Activated CD4-positive, alpha-beta memory T cell treated with anti-CD3 and anti-CD28 coated beads for 36 hours (primary cell): ENCODE data around the gene MRPL24. TPM values are rescaled to one million over a fixed set of nuclear protein-coding genes. Genes with fewer than 3 reads are reported as not detected.
"Not testable (repeated sequence)": the region's sequence is repeated elsewhere in the genome, so short reads cannot be mapped to it uniquely, and the experiment has no call there.

Experiments used
- CTCF ChIA-PET: fragments of 350-600 bp; sonication (Branson Sonifier 250); formaldehyde crosslinking; loops from one replicate; lab custom pipeline; 2021; ENCODE audit warnings: antibody characterized with exemption, inconsistent platforms; lab: Charles Lee
- POLR2A ChIA-PET: fragments of 350-600 bp; sonication (Branson Sonifier 250); formaldehyde crosslinking; loops from one replicate; lab custom pipeline; 2021; ENCODE audit warnings: antibody characterized with exemption; lab: Charles Lee
- DNase-seq: peaks from one replicate; pipeline ENCODE4 v3.0.0-alpha.2; 2020
- H3K27ac Mint-ChIP-seq: one replicate; pipeline ENCODE4 v1.8.0; 2021; ENCODE audit warnings: mixed read lengths
- H3K27me3 Mint-ChIP-seq: one replicate; pipeline ENCODE4 v1.8.0; 2021; ENCODE audit warnings: mixed read lengths
- H3K36me3 Mint-ChIP-seq: one replicate; pipeline ENCODE4 v1.8.0; 2021; ENCODE audit warnings: mixed read lengths
- H3K4me1 Mint-ChIP-seq: one replicate; pipeline ENCODE4 v1.8.0; 2021; ENCODE audit warnings: low read depth, mixed read lengths
- H3K4me3 Mint-ChIP-seq: one replicate; pipeline ENCODE4 v1.8.0; 2021; ENCODE audit warnings: mild to moderate bottlenecking, mixed read lengths
- H3K9me3 Mint-ChIP-seq: one replicate; pipeline ENCODE4 v1.8.0; 2021; ENCODE audit warnings: mixed read lengths
- intact Hi-C: fragments of 100-400 bp; cut with micrococcal nuclease; formaldehyde crosslinking; loops from one replicate; pipeline ENCODE4 v1.15.1; 2023
- total RNA-seq, 2 experiments: library from RNA; stranded (reverse); gene quantifications; one replicate each; pipeline ENCODE4 v1.2.3, GENCODE V29; 2021

Gene MRPL24
- total RNA-seq, 2 experiments from 2014 or later = 105 to 106 TPM

DNA sequence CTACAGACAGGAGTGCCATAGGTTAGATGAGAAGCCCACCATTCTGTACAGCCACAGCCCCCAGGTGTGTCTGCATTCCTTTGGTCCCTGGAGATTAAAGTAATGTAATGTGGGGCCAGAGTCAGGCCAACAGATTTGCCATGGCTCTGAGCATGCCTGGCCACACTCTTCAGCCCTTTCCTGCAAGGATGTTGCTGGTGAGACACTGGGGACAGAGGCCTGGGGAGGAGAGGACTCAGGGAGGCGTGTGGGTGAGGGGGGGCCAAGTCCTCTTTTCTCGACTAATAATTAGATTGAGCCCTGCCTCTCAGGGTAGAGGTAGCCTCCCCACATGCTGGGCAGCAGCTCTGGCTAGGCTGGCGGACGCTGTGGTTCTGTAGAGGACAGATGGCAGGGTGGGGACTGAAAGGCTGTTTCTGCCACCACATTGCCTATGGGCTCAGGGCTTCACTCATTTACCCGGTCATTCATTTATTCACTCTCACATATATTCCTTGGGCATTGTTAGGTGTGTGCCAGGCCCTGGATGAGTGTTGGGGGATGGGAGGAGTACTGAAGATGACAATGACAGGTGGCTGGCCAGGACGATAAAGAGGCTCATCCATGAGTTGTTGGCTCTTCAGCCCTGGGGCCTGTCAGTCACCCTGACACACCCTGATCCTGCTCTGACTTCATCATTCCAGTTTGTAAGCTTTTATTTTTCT is 19.4 kb upstream of the MRPL24 start:
- DNase-seq = no peak
- H3K27ac Mint-ChIP-seq = no peak overlapping the region
- H3K4me3 Mint-ChIP-seq = no peak overlapping the region
- ChIA-PET POLR2A (interaction anchor here (1.2 kb wide), 1 partner anchor 10 kb away, joined by 4 read pairs; no protein-coding TSS in a partner anchor), CTCF (interaction anchor here (1.2 to 1.8 kb wide), 3 partner anchors 33 to 70 kb away, joined by 3 to 6 read pairs (median 5); no protein-coding TSS in a partner anchor)
- H3K36me3 Mint-ChIP-seq = no peaks in the 10 kb centered on the region
- intact Hi-C loops = no loop called here
- no peaks in the 10 kb centered on the region for H3K9me3 Mint-ChIP-seq
- no peaks in the 10 kb centered on the region for H3K4me1 Mint-ChIP-seq
- no peaks in the 10 kb centered on the region for H3K27me3 Mint-ChIP-seq

DNA sequence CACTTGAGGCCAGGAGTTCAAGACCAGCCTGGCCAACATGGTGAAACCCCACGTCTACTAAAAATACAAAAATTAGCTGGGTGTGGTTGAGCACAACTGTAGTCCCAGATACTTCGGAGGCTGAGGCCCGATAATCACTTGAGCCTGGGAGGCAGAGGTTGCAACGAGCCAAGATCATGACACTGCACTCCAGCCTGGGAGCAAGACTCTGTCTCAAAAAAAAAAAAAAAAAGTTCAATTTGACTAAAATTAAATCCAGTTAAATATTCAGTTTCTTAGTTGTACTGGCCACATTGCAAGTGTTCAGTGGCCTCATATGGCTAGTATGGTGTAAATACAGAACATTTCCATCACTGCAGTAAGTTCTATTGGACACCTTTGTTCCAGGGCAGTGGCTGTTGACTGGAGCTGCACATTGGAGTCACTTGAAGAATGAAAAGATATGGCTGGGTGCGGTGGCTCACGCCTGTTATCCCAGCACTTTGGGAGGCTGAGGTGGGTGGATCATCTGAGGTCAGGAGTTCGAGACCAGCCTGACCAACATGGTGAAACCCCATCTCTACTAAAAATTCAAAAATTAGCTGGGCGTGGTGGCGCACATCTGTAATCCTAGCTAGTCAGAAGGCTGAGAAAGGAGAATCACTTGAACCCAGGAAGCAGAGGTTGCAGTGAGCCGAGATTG is 16.8 kb upstream of the MRPL24 start:
- H3K27me3 Mint-ChIP-seq, H3K27ac Mint-ChIP-seq, DNase-seq, H3K4me1 Mint-ChIP-seq, POLR2A ChIA-PET, H3K36me3 Mint-ChIP-seq, H3K9me3 Mint-ChIP-seq, intact Hi-C loops, H3K4me3 Mint-ChIP-seq: not testable (repeated sequence)
- CTCF ChIA-PET = interaction anchor here (5.0 kb wide), 1 partner anchor 31 kb away, joined by 24 read pairs; no protein-coding TSS in a partner anchor

DNA sequence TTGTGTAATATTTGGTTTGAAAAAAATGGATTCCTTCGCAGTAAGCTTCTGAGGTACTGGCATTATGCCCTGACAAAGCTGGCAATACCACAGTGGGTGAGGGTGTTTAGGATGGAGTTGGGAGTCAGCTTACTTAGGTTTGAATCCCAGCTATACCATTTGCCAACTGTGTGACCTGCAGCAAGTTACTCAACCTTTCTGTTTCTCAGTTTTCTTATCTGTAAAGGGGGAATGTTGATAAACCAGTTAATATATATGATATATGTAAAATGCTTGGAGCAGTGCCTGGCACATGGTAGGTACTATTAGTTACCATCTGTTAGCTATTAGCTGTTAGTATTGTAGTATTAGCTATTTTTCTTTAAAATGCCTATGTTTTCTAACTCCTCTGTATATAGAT is 15.5 kb upstream of the MRPL24 start:
- CTCF ChIA-PET = interaction anchor here (1.0 to 5.0 kb wide), 3 partner anchors 30 to 79 kb away, joined by 3 to 24 read pairs (median 3); partner anchors contain the start of gene NES
- Mint-ChIP-seq H3K27ac (no peak overlapping the region), H3K9me3 (no peaks in the 10 kb centered on the region), H3K36me3 (no peaks in the 10 kb centered on the region), H3K4me3 (no peak overlapping the region), H3K27me3 (no peaks in the 10 kb centered on the region), H3K4me1 (peaks cover 7% of the 10 kb centered on the region)
- DNase-seq = no peak
- intact Hi-C loops = no loop called here
- POLR2A ChIA-PET = interaction anchor here (0.6 to 1.0 kb wide), 2 partner anchors 15 to 78 kb away, joined by 3 to 4 read pairs; partner anchors contain the start of gene MRPL24

DNA sequence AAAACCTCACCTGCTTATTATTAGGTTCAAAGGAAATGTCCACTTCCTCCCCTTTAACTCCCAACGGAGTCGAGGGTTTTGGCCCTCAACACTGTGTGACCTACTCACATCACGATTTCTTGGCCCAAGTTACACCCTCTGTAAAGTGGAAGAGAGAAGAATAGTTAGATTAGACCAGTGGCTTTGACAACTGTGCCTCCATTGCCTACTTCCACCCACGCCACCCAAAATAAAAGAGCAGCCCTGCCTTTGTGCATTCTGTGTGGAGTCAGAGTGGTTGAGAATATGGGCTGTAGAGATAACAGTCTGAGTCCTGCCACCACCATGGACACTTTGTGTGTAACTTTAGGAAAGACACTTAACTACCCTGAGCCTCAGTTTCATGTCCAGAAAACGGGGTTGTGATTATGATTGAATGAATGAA is 14.7 kb upstream of the MRPL24 start:
- Mint-ChIP-seq H3K9me3 (no peaks in the 10 kb centered on the region), H3K4me1 (peaks cover 7% of the 10 kb centered on the region), H3K4me3 (no peak overlapping the region), H3K27ac (no peak overlapping the region), H3K36me3 (peaks cover 1% of the 10 kb centered on the region), H3K27me3 (no peaks in the 10 kb centered on the region)
- DNase-seq = no peak
- CTCF ChIA-PET = interaction anchor here (1.0 to 5.0 kb wide), 2 partner anchors 29 to 78 kb away, joined by 3 to 24 read pairs; partner anchors contain the start of gene NES
- POLR2A ChIA-PET = no interaction called here
- intact Hi-C loops = no loop called here

DNA sequence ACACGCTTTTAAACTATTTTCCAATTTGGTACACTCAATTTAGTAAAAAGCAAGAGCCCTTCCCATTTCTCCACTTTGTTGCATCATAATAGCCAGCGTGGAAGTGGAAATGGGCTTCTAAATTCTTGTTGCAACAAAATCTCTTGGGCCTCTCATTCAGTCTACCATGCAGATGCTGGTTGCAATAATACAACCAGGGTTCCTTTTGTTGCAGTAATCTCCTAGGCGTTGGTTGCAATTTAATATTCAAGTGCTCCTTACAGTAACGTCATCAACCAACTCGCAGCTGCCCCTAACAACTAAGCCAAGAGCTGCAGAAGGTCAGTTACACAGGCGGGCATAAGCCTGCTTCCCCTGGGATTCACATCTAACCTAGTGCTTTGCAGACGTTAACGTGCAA is 13.3 kb upstream of the MRPL24 start:
- Mint-ChIP-seq H3K36me3 (peaks cover 14% of the 10 kb centered on the region), H3K27ac (no peak overlapping the region), H3K4me3 (no peak overlapping the region), H3K9me3 (no peaks in the 10 kb centered on the region), H3K4me1 (peaks cover 8% of the 10 kb centered on the region), H3K27me3 (no peaks in the 10 kb centered on the region)
- DNase-seq = no peak
- POLR2A ChIA-PET = no interaction called here
- intact Hi-C loops = no loop called here
- CTCF ChIA-PET = interaction anchor here (5.0 kb wide), 1 partner anchor 28 kb away, joined by 24 read pairs; no protein-coding TSS in a partner anchor

DNA sequence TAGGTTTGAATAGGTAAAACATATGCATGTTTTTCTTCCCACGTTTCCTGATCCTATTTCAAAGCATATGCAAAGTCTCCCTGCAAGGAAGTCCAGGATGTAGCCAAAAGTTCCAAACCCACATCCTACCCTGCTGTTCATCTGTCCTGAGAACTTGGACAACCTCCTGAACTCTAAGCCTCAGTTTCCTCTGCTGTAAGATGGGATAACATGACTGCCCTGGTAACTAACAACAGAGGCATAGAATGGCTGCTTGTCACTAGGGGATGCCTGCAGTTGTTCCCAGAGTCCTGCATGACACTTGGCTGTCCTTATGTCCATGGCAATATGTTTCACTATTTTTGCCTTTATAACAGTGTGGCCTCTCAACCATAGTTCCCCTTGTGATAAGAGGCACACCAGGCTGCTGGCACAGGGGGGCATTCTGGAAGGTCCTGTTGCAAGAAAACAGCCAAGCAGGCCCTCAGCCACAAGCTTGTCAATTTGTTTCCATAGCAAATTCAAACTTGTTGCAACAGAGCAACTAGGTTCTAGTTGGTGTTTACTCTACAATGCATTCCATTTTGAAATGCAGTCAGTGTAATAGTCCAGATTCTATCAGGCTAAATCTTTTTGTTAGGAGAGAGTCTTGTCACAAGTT is 12.1 kb upstream of the MRPL24 start:
- Mint-ChIP-seq H3K27me3 (no peaks in the 10 kb centered on the region), H3K4me1 (peaks cover 19% of the 10 kb centered on the region), H3K27ac (peak overlapping the region; percentile 64), H3K9me3 (no peaks in the 10 kb centered on the region), H3K36me3 (peaks cover 26% of the 10 kb centered on the region), H3K4me3 (peak overlapping the region; percentile 93)
- CTCF ChIA-PET = interaction anchor here (0.6 to 4.1 kb wide), 8 partner anchors 10 to 128 kb away, joined by 3 to 75 read pairs (median 7); partner anchors contain the start of genes ISG20L2, METTL25B, MRPL24 and PRCC
- DNase-seq = no peak
- intact Hi-C loops = no loop called here
- POLR2A ChIA-PET = interaction anchor here (1.9 to 3.9 kb wide), 4 partner anchors 12 to 27 kb away, joined by 6 to 48 read pairs (median 34); partner anchors contain the start of genes ISG20L2, METTL25B, MRPL24 and PRCC

DNA sequence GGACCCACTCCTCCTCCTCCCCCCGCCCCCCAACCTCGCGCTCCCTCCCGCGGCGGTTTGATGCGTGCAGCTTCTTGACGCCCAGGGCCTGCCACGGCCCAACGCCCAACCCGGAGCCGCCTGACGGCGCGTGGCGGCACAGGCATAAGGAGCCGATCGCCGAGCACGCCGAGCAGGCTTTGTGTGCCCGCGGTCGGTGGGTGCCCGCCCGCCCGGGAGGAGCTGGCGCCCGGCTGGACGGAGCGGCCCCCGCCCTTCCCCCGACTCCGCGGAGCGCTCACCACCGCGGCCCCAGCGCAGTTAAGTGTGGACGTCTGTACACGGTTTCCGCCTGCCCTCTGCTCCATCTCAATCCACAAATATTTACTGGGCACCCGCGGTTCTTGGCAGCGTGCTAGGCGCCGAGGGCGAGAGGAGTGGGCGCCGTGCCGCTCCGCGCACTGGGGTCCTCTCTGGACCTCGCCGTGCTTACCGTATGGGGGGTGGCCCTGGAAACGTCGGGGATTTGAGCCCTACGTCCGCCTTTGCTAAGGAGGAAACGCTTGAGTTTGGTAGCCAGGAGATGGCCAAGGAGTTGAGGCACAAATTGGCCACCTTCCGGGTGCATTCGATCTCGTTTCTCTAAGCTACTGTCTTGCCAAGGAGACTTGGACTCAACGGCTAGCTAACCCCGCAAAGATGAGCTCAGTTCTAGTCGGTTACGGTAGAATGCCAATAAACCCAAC is 11.0 kb upstream of the MRPL24 start:
- Mint-ChIP-seq H3K4me1 (peaks cover 28% of the 10 kb centered on the region), H3K4me3 (peak overlapping the region; percentile 93), H3K9me3 (no peaks in the 10 kb centered on the region), H3K36me3 (peaks cover 34% of the 10 kb centered on the region), H3K27me3 (no peaks in the 10 kb centered on the region), H3K27ac (peak overlapping the region; percentile 93)
- ChIA-PET CTCF (interaction anchor here (0.7 to 4.1 kb wide), 9 partner anchors 9 to 127 kb away, joined by 3 to 75 read pairs (median 5); partner anchors contain the start of genes ISG20L2, METTL25B, MRPL24 and PRCC), POLR2A (interaction anchor here (0.6 to 3.9 kb wide), 7 partner anchors 11 to 147 kb away, joined by 4 to 48 read pairs (median 6); partner anchors contain the start of genes ISG20L2, METTL25B, MRPL24 and PRCC)
- intact Hi-C loops = loop anchor here (1.0 to 2.0 kb wide), 4 partner anchors 11 to 65 kb away; partner anchors contain the start of genes ISG20L2, METTL25B, MRPL24 and PRCC
- peak; percentile 99 for DNase-seq

DNA sequence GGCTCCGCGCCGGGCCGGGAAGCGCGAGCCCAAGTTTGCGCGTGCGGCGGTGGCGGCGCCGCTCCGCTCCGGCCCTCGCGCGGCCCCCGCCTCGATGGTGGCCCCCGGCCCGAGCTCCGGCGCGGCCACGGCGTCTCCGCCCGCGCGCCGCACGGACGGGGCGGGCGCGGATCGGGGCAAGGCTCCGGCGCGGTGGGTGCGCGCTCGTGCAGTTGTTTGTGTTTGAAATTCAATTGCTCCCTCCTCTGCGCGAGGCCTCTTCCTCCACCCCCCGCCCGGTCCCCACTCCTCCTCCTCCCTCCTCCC is 10.5 kb upstream of the MRPL24 start, which contains the start of gene HDGF:
TSS of gene HDGF (minus strand) at position 225 of the 306 bp plus-strand sequence. CDS start 246 bp downstream, outside the sequence.
- peaks cover 32% of the 10 kb centered on the region for H3K4me1 Mint-ChIP-seq
- ChIA-PET CTCF (interaction anchor here (0.7 to 4.1 kb wide), 7 partner anchors 9 to 127 kb away, joined by 3 to 75 read pairs (median 9); partner anchors contain the start of genes ISG20L2, METTL25B, MRPL24 and PRCC), POLR2A (interaction anchor here (1.2 to 3.9 kb wide), 6 partner anchors 11 to 65 kb away, joined by 5 to 48 read pairs (median 20); partner anchors contain the start of genes ISG20L2, METTL25B, MRPL24 and PRCC)

DNA sequence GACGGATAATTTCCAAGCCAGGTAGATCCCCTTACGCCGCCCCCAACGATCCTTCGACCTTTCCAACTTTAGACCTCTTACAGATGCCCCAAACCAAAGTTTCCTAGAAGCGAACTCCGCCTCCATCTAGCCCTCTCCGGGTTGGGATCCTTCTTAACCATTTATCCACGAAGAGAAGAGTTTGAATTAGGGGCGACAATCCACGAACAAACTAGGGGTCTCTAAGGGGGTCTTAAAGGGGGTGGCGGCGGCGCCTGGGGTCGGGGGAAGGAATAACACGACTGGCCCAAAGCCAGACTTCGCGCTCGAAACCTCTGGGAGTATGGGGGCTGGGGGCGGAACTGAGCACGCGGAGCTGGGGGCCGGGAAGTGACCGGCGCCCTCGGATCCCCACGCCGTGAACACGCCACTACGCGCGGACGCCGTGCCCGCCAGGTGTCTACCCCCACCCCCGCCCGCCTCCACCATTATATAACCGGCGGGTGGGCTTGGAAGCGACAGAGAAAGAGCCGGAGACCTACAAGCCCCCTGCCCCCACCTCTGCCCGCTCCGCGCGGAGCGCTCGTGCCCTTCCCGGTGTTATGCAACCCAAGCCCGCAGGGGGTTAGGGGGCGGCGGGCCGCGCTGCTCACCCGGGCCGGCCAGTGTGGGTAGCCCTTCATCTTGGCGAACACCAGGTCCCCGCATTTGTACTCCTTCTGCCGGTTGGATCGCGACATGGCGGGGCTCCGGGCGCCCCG is 10.0 kb upstream of the MRPL24 start:
- Mint-ChIP-seq H3K9me3 (no peaks in the 10 kb centered on the region), H3K36me3 (peaks cover 38% of the 10 kb centered on the region), H3K27ac (peak overlapping the region; percentile 94), H3K4me1 (peaks cover 37% of the 10 kb centered on the region), H3K27me3 (no peaks in the 10 kb centered on the region), H3K4me3 (peak overlapping the region; percentile 93)
- CTCF ChIA-PET = interaction anchor here (0.7 to 4.1 kb wide), 6 partner anchors 8 to 126 kb away, joined by 3 to 75 read pairs (median 7); partner anchors contain the start of genes ISG20L2, METTL25B and MRPL24
- DNase-seq = peak; percentile 57
- intact Hi-C loops = loop anchor here (1.0 to 2.0 kb wide), 4 partner anchors 10 to 66 kb away; partner anchors contain the start of genes ISG20L2, METTL25B, MRPL24 and PRCC
- POLR2A ChIA-PET = interaction anchor here (1.0 to 3.9 kb wide), 7 partner anchors 10 to 65 kb away, joined by 4 to 48 read pairs (median 6); partner anchors contain the start of genes ISG20L2, METTL25B, MRPL24 and PRCC

More for the DNA sequence above, 10.5 kb upstream of the MRPL24 start, which contains the start of gene HDGF:
- Mint-ChIP-seq H3K27me3 (no peaks in the 10 kb centered on the region), H3K36me3 (peaks cover 36% of the 10 kb centered on the region), H3K27ac (peak within 1 kb of the TSS; percentile 94), H3K9me3 (no peaks in the 10 kb centered on the region), H3K4me3 (peak within 1 kb of the TSS; percentile 93)
- no peak for DNase-seq
- intact Hi-C loops = loop anchor here (1.0 to 2.0 kb wide), 4 partner anchors 10 to 65 kb away; partner anchors contain the start of genes ISG20L2, METTL25B, MRPL24 and PRCC
